Measurements from ENCODE around the gene ALB.
"Not testable (repeated sequence)": the region's sequence is repeated elsewhere in the genome, so short reads cannot be mapped to it uniquely, and the experiment has no call there.

The ALB gene
- 0 to 1.3 (median 0) reads per million in 17 experiments for total RNA-seq

- no peak for DNase-seq
These were observed at the start of gene ALB for GRCh38 chr4:73404042-73404441. TSS of gene ALB (plus strand) at chr4:73404287. CDS start at chr4:73404328, 41 bp downstream.

- DNase-seq = not testable (repeated sequence)
These were observed 46.9 kb upstream of the ALB start for GRCh38 chr4:73357174-73357573.

GRCh38 chr4:73369506-73370199 lies 34.4 kb upstream of the ALB start:
- DNase-seq = not testable (repeated sequence)

- no peak for DNase-seq
These were observed 28.8 kb upstream of the ALB start for GRCh38 chr4:73375328-73375741.

- DNase-seq = no peak
These were observed 27.8 kb upstream of the ALB start for GRCh38 chr4:73376251-73376650.

- peak in 3 of 4 experiments; percentile 32 to 50 (median 40) for DNase-seq
These were observed 27.1 kb upstream of the ALB start for GRCh38 chr4:73376976-73377375.

GRCh38 chr4:73378887-73379286 lies 25.2 kb upstream of the ALB start:
- no peak for DNase-seq

GRCh38 chr4:73379946-73380345 lies 24.1 kb upstream of the ALB start:
- DNase-seq = no peak

- DNase-seq = no peak
These were observed 22.9 kb upstream of the ALB start for GRCh38 chr4:73381214-73381613.

GRCh38 chr4:73383452-73383851 lies 20.6 kb upstream of the ALB start:
- DNase-seq = no peak

GRCh38 chr4:73387552-73387951 lies 16.5 kb upstream of the ALB start:
- no peak for DNase-seq

GRCh38 chr4:73388887-73389286 lies 15.2 kb upstream of the ALB start:
- DNase-seq = no peak

GRCh38 chr4:73389663-73390062 lies 14.4 kb upstream of the ALB start:
- not testable (repeated sequence) for DNase-seq

GRCh38 chr4:73391774-73392173 lies 12.3 kb upstream of the ALB start:
- no peak for DNase-seq

- no peak for DNase-seq
These were observed 11.2 kb upstream of the ALB start for GRCh38 chr4:73392936-73393335.

- DNase-seq = no peak
These were observed 7.8 kb upstream of the ALB start for GRCh38 chr4:73396304-73396703.

GRCh38 chr4:73396993-73397972 lies 6.8 kb upstream of the ALB start:
- DNase-seq = no peak

- DNase-seq = no peak
These were observed 2.7 kb upstream of the ALB start for GRCh38 chr4:73401412-73401811.

GRCh38 chr4:73404457-73404856 lies 370 bp downstream of the ALB start:
- no peak for DNase-seq

- no peak for DNase-seq
These were observed 1.1 kb downstream of the ALB start for GRCh38 chr4:73405138-73405537.

- no peak for DNase-seq
These were observed 2.4 kb downstream of the ALB start for GRCh38 chr4:73406548-73406875.

- DNase-seq = no peak
These were observed 3.2 kb downstream of the ALB start for GRCh38 chr4:73407227-73407673.

GRCh38 chr4:73408181-73408867 lies 4.2 kb downstream of the ALB start:
- no peak for DNase-seq
